COLO668 (cell line): ENCODE data around the gene DGCR6L.
"Not testable (repeated sequence)": the region's sequence is repeated elsewhere in the genome, so short reads cannot be mapped to it uniquely, and the experiment has no call there.

ENCODE experiments used
- DNase-seq: peaks from one replicate; lab custom pipeline; 2025; ENCODE audit not compliant: unreplicated experiment; lab: John Stamatoyannopoulos, UW

DGCR6L gene

DNA sequence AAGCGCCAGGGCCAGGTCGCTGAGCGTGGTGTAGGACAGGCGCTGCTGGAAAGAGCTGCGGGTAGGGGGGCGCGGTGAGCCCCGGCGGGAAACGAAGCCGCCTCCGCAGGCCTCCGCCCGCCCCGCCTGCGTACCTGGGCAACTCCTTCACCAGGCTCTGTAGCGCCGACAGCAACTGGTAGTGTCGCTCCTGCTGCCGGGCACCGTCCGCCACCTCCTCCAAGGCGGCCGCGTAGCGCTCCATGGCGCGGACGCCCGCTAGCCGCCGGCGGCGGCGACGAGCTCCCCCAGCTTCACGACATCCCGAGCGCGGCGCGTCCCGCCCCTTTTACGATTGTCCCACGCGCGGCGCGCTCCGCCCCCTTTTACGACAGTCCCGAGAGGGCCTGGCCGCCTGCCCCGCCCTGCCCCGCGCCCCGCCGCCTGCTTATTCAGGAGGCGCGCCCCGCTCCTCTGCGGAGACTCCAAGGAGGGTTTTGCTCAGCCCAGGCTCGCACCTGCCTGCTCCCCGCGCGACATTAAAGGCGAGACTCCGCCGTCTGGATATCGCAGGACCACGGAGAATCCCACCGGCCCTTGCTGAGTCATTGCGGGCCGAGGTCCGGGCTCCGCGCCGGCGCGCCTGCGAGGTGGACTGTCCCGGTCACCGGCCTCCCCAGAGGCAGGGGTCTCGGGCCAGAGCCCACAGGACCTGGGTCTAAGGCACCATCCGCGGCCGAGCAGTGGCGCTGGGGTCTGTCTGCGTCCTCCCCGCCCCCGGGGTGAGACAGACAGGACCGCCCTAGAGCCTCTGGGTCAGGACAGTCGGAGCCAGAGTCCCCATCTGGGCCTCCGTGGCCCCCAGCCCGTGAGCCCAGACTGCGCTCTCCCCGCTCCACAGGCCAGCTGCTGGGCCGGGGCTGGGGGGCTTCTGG is at the start of gene DGCR6L:
DGCR6L (minus strand) TSS at position 316 of the 914 bp plus-strand sequence; CDS start at position 244, 72 bp downstream.
- peak; percentile 94 for DNase-seq

DNA sequence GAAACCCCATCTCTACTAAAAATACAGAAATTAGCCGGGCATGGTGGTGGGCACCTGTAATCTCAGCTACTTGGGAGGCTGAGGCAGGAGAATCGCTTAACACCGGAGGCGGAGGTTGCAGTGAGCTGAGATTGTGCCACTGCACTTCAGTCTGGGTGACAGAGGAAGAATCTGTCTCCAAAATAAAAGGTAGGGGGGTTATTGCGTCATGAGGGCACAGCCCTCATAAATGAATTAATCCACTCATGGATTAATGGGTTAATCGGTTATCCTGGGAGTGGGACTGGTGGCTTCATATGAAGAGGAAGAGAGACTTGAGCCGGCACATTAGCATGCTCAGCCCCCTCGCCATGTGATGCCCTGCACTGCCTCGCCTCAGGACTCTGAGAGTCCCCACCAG is 49.0 kb upstream of the DGCR6L start:
- DNase-seq, result not testable (repeated sequence)

DNA sequence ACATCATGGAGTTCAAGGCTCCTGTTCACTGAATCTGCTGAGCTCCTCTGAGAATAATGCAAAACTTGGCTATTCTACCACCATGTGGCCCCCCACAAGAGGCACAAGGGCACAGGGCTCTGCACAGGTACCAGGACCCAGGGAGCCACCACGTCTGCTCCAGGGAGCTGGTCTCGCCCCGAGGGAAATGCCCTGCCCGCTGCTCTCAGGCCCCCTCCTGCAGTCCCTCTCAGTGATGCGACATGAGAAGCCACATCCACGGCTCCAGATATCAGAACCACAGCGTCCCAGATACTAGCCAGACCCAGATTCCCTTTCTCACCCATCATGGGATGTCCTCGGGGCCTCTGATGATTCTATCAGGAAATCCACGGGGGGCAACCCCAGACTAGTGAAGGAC is 47.0 kb upstream of the DGCR6L start:
- DNase-seq, result not testable (repeated sequence)

DNA sequence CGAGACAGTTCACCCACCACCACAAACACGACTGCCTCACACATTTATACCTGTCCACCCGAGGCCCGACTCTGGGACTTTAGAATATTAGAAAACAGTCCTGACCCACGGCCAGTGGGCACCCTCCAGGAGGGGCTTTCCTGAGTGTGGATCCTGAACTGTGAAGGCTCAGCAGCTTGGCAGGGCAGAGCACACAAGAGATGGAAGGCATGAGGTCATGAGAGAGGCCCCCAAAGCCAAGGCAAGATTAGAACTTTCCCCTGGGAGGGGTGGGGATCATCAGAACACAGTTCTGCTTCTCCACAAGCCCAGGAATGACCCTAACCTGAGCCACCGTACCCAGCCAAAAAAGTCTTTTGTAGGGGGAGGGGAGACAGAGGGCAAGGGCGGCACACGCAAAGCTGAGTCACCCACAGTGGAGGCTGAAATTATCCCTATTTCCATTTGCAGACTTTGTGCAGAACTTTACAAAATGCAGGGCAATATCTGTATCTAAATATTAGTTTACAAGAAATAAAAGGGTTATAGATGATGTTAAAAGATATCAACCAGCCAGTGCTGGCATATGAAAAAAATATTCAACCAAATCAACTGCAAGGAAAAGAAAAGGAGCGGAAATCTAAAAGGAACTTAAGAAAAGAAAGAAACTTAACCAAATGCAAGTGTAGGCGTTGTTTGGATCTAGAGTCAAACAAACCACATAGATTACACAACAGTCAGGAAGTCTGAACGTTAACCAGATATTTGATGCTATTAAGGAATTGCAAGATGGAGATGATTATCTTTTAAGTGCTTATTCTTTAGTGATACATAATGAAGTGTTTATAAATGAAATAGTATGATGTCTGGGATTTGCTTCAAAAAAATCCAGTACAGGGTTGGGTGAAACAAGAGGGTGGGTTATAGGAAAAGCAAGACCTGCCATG is 44.7 kb upstream of the DGCR6L start:
- DNase-seq, result not testable (repeated sequence)

DNA sequence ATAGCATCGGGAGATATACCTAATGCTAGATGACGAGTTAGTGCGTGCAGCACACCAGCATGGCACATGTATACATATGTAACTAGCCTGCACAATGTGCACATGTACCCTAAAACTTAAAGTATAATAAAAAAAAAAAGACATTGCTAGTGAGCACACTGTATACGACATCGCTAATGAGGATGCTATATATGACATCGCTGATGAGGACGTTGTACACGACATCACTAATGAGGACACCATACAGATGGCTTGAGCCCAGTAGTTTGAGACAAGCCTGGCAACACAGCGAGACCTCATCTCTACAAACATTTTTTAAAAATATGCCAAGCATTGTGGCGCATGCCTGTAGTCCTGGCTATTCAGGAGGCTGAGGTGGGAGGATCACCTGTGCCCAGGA is 42.5 kb upstream of the DGCR6L start:
- not testable (repeated sequence) for DNase-seq

DNA sequence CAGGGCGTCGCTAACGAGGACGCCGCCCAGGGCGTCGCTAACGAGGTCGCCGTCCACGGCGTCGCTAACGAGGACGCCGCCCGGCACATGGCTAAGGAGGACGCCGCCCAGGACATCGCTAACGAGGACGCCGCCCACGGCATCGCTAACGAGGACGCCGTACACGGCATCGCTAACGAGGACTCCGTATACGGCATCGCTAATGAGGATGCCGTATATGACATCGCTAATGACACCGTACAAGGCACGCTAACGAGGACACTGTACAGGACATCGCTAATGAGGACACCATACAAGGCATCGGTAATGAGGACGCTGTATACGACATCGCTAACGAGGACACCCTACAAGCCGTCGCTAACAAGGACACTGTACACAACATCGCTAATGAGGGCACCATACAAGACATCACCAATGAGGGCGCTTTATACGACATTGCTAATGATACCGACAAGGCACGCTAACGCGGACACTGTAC is 41.9 kb upstream of the DGCR6L start:
- DNase-seq, result not testable (repeated sequence)

DNA sequence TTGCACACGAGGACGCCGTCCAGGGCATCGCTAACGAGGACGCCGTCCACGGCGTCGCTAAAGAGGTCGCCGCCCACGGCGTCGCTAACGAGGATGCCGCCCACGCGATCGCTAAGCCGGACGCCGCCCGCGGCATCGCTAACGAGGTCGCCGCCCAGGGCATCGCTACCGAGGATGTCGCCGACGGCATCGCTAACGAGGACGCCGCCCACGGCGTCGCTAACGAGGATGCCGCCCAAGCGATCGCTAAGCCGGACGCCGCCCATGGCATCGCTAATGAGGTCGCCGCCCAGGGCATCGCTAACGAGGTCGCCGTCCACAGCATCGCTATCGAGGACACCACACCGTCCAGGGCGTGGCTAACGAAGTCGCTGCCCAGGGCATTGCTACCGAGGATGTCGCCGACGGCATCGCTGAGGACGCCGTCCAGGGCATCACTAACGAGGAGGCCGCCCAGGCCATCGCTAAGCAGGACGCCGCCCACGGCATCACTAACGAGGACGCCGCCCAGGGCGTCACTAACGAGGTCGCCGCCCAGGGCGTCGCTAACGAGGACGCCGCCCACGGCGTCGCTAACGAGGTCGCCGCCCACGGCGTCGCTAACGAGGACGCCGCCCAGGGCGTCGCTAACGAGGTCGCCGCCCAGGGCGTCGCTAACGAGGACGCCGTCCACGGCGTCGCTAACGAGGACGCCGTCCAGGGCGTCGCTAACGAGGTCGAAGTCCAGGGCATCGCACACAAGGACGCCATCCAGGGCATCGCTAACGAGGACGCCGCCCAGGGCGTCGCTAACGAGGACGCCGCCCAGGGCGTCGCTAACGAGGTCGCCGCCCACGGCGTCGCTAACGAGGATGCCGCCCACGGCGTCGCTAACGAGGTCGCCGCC is 41.2 kb upstream of the DGCR6L start:
- DNase-seq, result not testable (repeated sequence)

DNA sequence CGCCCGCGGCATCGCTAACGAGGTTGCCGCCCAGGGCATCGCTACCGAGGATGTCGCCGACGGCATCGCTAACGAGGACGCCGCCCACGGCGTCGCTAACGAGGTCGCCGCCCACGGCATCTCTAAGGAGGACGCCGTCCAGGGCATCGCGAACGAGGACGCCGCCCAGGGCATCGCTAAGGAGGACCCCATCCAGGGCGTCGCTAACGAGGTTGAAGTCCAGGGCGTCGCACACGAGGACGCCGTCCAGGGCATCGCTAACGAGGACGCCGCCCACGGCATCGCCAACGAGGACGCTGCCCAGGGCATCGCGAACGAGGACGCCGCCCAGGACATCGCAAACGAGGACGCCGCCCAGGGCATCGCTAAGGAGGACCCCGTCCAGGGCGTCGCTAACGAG is 40.4 kb upstream of the DGCR6L start:
- not testable (repeated sequence) for DNase-seq

DNA sequence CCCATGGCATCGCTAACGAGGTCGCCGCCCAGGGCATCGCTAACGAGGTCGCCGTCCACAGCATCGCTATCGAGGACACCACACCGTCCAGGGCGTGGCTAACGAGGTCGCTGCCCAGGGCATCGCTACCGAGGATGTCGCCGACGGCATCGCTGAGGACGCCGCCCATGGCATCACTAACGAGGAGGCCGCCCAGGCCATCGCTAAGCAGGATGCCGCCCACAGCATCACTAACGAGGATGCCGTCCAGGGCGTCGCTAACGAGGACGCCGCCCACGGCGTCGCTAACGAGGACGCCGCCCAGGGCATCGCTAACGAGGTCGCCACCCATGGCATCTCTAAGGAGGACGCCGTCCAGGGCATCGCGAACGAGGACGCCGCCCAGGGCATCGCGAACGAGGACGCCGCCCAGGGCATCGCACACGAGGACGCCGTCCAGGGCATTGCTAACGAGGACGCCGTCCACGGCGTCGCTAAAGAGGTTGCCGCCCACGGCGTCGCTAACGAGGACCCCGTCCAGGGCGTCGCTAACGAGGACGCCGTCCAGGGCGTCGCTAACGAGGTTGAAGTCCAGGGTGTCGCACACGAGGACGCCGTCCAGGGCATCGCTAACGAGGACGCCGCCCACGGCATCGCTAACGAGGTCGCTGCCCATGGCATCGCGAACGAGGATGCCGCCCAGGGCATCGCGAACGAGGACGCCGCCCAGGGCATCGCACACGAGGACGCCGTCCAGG is 38.8 kb upstream of the DGCR6L start:
- DNase-seq, result not testable (repeated sequence)

DNA sequence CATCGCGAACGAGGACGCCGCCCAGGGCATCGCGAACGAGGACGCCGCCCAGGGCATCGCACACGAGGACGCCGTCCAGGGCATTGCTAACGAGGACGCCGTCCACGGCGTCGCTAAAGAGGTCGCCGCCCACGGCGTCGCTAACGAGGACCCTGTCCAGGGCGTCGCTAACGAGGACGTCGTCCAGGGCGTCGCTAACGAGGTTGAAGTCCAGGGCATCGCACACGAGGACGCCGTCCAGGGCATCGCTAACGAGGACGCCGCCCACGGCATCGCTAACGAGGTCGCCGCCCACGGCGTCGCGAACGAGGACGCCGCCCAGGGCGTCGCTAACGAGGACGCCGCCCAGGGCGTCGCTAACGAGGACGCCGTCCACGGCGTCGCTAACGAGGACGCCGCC is 38.1 kb upstream of the DGCR6L start:
- DNase-seq, result not testable (repeated sequence)

DNA sequence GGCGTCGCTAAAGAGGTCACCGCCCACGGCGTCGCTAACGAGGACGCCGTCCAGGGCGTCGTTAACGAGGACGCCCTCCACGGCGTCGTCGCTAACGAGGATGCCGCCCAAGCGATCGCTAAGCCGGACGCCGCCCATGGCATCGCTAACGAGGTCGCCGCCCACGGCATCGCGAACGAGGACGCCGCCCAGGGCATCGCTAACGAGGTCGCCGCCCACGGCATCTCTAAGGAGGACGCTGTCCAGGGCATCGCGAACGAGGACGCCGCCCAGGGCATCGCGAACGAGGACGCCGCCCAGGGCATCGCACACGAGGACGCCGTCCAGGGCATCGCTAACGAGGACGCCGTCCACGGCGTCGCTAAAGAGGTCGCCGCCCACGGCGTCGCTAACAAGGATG is 37.0 kb upstream of the DGCR6L start:
- not testable (repeated sequence) for DNase-seq

DNA sequence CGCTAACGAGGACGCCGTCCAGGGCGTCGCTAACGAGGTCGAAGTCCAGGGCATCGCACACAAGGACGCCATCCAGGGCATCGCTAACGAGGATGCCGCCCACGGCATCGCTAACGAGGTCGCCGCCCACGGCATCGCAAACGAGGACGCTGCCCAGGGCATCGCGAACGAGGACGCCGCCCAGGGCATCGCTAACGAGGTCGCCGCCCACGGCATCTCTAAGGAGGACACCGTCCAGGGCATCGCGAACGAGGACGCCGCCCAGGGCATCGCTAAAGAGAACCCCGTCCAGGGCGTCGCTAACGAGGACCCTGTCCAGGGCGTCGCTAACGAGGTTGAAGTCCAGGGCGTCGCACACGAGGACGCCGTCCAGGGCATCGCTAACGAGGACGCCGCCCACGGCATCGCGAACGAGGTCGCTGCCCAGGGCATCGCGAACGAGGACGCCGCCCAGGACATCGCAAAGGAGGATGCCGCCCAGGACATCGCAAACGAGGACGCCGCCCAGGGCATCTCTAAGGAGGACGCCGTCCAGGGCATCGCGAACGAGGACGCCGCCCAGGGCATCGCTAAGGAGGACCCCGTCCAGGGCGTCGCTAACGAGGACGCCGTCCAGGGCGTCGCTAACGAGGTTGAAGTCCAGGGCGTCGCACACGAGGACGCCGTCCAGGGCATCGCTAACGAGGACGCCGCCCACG is 36.2 kb upstream of the DGCR6L start:
- DNase-seq, result not testable (repeated sequence)

DNA sequence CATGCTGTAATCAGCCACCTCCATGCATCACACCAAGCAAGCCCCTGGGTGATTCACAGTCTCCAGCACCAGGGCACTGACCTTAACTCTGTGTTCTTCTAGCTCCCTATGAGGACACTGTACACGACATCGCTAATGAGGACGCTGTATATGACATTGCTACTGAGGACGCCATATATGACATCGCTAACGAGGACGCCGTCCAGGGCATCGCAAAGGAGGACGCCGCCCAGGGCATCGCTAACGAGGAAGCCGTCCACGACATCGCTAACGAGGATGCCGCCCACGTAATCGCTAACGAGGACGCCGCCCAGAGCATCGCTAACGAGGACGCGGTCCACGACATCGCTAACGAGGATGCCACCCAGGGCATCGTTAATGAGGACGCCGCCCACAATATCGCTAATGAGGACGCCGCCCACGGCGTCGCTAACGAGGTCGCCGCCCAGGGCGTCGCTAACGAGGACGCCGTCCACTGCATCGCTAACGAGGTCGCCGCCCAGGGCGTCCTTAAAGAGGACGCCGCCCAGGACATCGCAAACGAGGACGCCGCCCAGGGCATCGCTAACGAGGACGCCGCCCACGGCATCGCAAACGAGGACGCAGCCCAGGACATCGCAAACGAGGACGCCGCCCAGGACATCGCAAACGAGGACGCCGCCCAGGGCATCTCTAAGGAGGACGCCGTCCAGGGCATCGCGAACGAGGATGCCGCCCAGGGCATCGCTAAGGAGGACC is 34.5 kb upstream of the DGCR6L start:
- DNase-seq, result no peak

DNA sequence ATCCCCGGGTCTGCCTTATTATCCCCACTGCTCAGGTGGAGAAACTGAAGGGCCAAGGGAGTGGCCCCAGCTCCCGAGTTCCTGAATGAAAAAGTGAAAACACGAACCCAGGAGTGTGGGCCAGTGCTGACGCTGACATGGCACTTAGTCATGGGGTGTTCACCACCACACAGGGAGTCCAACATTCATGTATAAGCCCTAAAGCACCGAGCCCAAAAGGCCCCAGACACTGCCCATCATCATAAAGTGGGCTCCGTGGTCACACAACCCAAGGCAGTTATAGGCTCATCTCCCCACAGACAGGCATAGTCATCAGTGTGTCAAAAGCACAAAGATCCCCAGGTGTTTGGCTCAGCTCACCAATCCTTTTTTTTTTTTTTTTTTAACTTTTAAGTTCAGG is 32.7 kb upstream of the DGCR6L start:
- DNase-seq, result not testable (repeated sequence)

DNA sequence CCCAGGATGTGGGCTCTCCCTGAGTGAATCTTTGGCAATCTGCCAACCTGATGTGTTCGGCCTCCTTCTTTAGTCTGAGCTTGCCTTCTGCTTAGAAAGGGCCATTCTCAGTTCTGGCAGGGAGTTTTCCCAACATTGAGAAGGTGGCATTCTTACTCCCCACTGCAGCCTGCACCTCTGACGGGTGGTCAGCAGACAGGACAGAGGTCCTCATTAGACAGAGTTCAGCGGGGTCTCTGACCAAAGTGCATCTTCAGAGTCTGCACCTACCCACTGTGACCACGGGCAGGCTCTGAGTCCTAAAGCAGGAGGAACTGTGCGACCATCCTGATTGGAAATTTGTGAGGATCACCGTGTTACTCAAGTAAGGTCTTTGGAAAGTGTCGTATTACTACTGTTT is 26.7 kb upstream of the DGCR6L start:
- not testable (repeated sequence) for DNase-seq

DNA sequence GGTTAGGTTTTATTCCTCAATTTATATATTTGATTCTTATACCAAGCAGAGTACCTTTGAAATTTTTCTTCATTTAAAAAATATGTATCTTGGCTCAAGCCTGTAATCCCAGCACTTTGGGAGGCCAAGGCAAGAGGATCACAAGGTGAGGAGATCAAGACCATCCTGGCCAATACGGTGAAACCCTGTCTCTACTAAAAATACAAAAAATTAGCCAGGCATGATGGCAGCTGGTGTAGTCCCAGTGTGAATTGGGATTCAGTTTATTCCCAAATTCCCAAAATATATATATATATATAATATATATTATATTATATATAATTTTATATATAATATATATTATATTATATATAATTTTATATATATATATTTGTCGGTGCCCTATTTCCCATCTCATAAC is 18.4 kb upstream of the DGCR6L start:
- not testable (repeated sequence) for DNase-seq

DNA sequence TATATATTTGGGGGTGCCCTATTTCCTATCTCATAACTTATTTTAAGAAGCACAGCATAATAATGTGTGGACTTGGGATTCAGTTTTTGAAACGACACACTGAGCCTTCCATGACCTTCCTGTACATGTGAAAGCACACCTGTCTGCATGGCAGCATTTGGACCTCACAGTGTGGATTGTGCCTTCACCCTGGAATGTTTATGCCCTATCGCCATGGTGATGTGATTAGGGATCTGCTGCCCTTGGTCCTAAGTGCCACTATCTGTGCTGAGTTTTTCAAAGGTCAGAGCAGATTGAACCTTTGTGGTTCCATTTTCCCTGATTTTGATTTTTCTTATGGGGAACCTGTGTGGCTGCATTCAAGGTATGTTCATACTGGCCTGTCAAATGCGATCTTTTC is 17.9 kb upstream of the DGCR6L start:
- DNase-seq, result not testable (repeated sequence)

DNA sequence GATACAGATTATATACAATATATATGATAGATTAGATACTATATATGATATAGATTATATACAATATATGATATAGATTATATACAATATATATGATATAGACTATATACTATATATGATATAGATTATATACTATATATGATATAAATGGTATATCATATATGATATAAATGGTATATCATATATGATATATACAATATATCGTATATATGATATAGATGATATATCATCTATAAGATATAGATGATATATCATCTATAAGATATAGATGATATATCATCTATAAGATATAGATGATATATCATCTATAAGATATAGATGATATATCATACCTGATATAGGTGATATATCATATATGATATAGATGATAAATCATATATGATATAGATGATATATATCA is 16.7 kb upstream of the DGCR6L start:
- not testable (repeated sequence) for DNase-seq
